Measurements from ENCODE around the gene RTEL1.

DNA sequence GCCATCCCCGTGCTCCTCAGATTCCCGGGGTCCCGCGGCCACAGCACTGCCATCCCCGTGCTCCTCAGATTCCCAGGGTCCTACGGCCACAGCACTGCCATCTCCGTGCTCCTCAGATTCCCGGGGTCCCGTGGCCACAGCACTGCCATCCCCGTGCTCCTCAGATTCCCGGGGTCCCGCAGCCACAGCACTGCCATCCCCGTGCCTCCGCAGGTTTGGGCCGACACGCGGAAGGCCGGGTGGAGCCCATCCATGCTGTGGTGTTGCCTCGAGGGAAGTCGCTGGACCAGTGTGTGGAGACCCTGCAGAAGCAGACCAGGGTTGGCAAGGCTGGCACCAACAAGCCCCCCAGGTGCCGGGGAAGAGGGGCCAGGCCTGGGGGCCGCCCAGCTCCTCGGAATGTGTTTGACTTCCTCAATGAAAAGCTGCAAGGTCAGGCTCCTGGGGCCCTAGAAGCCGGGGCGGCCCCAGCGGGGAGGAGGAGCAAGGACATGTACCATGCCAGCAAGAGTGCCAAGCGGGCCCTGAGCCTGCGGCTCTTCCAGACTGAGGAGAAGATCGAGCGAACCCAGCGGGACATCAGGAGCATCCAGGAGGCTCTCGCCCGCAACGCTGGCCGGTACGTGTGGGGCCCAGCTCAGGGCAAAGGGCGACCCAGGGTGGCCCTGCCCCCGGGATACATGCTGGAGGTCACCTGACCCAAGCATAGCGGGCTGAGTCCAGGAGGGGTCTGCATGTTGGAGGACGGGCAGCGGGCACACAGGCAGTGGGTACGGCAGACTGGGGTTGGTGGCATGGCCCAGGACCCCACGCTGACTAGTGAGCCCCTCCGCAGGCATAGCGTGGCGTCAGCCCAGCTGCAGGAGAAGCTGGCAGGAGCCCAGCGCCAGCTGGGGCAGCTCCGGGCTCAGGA is 77.1 kb downstream of the RTEL1 start:
- TF ChIP-seq, protein P1, sequence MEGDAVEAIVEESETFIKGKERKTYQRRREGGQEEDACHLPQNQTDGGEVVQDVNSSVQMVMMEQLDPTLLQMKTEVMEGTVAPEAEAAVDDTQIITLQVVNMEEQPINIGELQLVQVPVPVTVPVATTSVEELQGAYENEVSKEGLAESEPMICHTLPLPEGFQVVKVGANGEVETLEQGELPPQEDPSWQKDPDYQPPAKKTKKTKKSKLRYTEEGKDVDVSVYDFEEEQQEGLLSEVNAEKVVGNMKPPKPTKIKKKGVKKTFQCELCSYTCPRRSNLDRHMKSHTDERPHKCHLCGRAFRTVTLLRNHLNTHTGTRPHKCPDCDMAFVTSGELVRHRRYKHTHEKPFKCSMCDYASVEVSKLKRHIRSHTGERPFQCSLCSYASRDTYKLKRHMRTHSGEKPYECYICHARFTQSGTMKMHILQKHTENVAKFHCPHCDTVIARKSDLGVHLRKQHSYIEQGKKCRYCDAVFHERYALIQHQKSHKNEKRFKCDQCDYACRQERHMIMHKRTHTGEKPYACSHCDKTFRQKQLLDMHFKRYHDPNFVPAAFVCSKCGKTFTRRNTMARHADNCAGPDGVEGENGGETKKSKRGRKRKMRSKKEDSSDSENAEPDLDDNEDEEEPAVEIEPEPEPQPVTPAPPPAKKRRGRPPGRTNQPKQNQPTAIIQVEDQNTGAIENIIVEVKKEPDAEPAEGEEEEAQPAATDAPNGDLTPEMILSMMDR (IDR thresholded peaks at IDR 0.05; ENCODE audit: poor library complexity, severe bottlenecking): no peak
- TF ChIP-seq MXI1 (conservative IDR thresholded peaks at IDR 0.05; ENCODE audit: poor library complexity, severe bottlenecking): no peak
- TF ChIP-seq POLR2AphosphoS5 (IDR thresholded peaks at IDR 0.05): no peak
